GM03348 (cell line): ENCODE data around the gene BMPR1A.

Experiments
- DNase-seq: peaks from one replicate; pipeline ENCODE4 v3.0.0; 2012; ENCODE audit warnings: low spot score

The BMPR1A gene

GRCh38 chr10:86756511-86757112, at the start of gene BMPR1A:
TSS of gene BMPR1A (plus strand) at chr10:86756619. CDS start at chr10:86876019, 119,400 bp downstream.
- peak; percentile 100 for DNase-seq

- no peak for DNase-seq
Measured at GRCh38 chr10:86706977-86707376, 49.4 kb upstream of the BMPR1A start.

GRCh38 chr10:86707505-86707904, 48.9 kb upstream of the BMPR1A start:
- DNase-seq = no peak

- DNase-seq = no peak
Measured at GRCh38 chr10:86708068-86708782, 48.2 kb upstream of the BMPR1A start.

- no peak for DNase-seq
Measured at GRCh38 chr10:86708783-86709380, 47.5 kb upstream of the BMPR1A start.

- DNase-seq = no peak
Measured at GRCh38 chr10:86709396-86710185, 46.8 kb upstream of the BMPR1A start.

GRCh38 chr10:86710987-86711512, 45.4 kb upstream of the BMPR1A start:
- DNase-seq = peak; percentile 99

- peak; percentile 86 for DNase-seq
Measured at GRCh38 chr10:86711513-86712316, 44.7 kb upstream of the BMPR1A start.

- no peak for DNase-seq
Measured at GRCh38 chr10:86712317-86712707, 44.1 kb upstream of the BMPR1A start.

- DNase-seq = no peak
Measured at GRCh38 chr10:86715156-86715795, 41.1 kb upstream of the BMPR1A start.

- DNase-seq = no peak
Measured at GRCh38 chr10:86715836-86716235, 40.6 kb upstream of the BMPR1A start.

- DNase-seq = no peak
Measured at GRCh38 chr10:86716466-86716865, 40.0 kb upstream of the BMPR1A start.

GRCh38 chr10:86718556-86718955, 37.9 kb upstream of the BMPR1A start:
- DNase-seq = no peak

GRCh38 chr10:86721232-86721631, 35.2 kb upstream of the BMPR1A start:
- no peak for DNase-seq

GRCh38 chr10:86723009-86723408, 33.4 kb upstream of the BMPR1A start:
- no peak for DNase-seq

GRCh38 chr10:86724445-86724844, 32.0 kb upstream of the BMPR1A start:
- DNase-seq = no peak

GRCh38 chr10:86725980-86726676, 30.3 kb upstream of the BMPR1A start:
- DNase-seq = no peak

GRCh38 chr10:86726677-86726999, 29.8 kb upstream of the BMPR1A start:
- DNase-seq = no peak

GRCh38 chr10:86727470-86727869, 28.9 kb upstream of the BMPR1A start:
- DNase-seq = no peak

- DNase-seq = no peak
Measured at GRCh38 chr10:86728056-86728455, 28.4 kb upstream of the BMPR1A start.

- no peak for DNase-seq
Measured at GRCh38 chr10:86729677-86730076, 26.7 kb upstream of the BMPR1A start.
